Natural killer cell (primary cell): ENCODE data around the gene HK1. TPM values are rescaled to one million over a fixed set of nuclear protein-coding genes. Genes with fewer than 3 reads are reported as not detected.

Source experiments
- ATAC-seq, 3 donors: fragments of 150-1000 bp in 2 of 3; fragments of 200-7000 bp in 1 of 3; cut with Tn5 transposase; 1 replicate in 1 of 3; 2 replicates in 2 of 3; pipeline ENCODE4 v1.10.0; 2021; ENCODE audit warnings: mild to moderate bottlenecking in 2 of 3, moderate library complexity in 2 of 3
- DNase-seq, 2 donors: peaks; one replicate each; pipeline versions ENCODE4 v3.0.0 to v3.0.0-alpha.2; 2013 to 2021; ENCODE audit warnings: mixed read lengths in 1 of 2
- H3K27ac ChIP-seq: one replicate; pipeline ENCODE4 v1.5.1; 2013; ENCODE audit warnings: mild to moderate bottlenecking, low read length
- H3K27me3 ChIP-seq: one replicate; pipeline ENCODE4 v1.6.1; 2013; ENCODE audit warnings: low read length; ENCODE audit not compliant: control insufficient read depth, insufficient read depth
- H3K36me3 ChIP-seq: one replicate; pipeline ENCODE4 v1.6.1; 2013; ENCODE audit warnings: low read length; ENCODE audit not compliant: control insufficient read depth, insufficient read depth
- H3K4me1 ChIP-seq: one replicate; pipeline ENCODE4 v1.6.1; 2013; ENCODE audit warnings: low read length; ENCODE audit not compliant: control insufficient read depth, insufficient read depth
- H3K4me3 ChIP-seq: one replicate; pipeline ENCODE4 v1.5.1; 2013; ENCODE audit warnings: low read length
- H3K9me3 ChIP-seq: one replicate; pipeline ENCODE4 v1.6.1; 2013; ENCODE audit warnings: low read length; ENCODE audit not compliant: control insufficient read depth, insufficient read depth
- H3K27ac Mint-ChIP-seq, 2 donors: one replicate each; pipeline ENCODE4 v1.8.0; 2022; ENCODE audit warnings: mild to moderate bottlenecking in 2 of 2, mixed read lengths in 2 of 2, moderate library complexity in 1 of 2
- H3K27me3 Mint-ChIP-seq, 2 donors: one replicate each; pipeline ENCODE4 v1.8.0; 2022; ENCODE audit warnings: low read depth in 2 of 2, mixed read lengths in 2 of 2
- H3K36me3 Mint-ChIP-seq: one replicate; pipeline ENCODE4 v1.8.0; 2022; ENCODE audit warnings: mixed read lengths
- H3K4me1 Mint-ChIP-seq, 2 donors: one replicate each; pipeline ENCODE4 v1.8.0; 2022; ENCODE audit warnings: mixed read lengths in 2 of 2
- H3K4me3 Mint-ChIP-seq: one replicate; pipeline ENCODE4 v1.8.0; 2022; ENCODE audit warnings: mild to moderate bottlenecking, moderate library complexity, mixed read lengths
- H3K9me3 Mint-ChIP-seq, 2 donors: one replicate each; pipeline ENCODE4 v1.8.0; 2022; ENCODE audit warnings: mixed read lengths in 2 of 2
- WGBS: methylation state at CpG from one replicate; pipeline ENCODE4 v1.1.7; 2013; ENCODE audit warnings: missing lambda C conversion rate; ENCODE audit not compliant: insufficient coverage; 5-methylcytosine and 5-hydroxymethylcytosine counted together
- intact Hi-C: fragments of 100-400 bp; cut with micrococcal nuclease; formaldehyde crosslinking; loops from one replicate; pipeline ENCODE4 v1.14.2; 2022
- total RNA-seq, 4 donors: library from RNA; stranded (reverse); fragments of 120-200 nt in 1 of 4; gene quantifications; one replicate each; pipeline versions ENCODE4 v1.2.3 to v1.2.4, GENCODE V29; 2013 to 2022
- TF ChIP-seq, protein P1 (sequence below): fragments of 200-600 bp; IDR thresholded peaks from one replicate; pipeline ENCODE4 v1.8.0; 2022; ENCODE audit warnings: antibody characterized with exemption

HK1 gene
- total RNA-seq, 3 donors from 2014 or later (not counting 1 experiment from before 2014, with no cell fraction given), result 58.4 to 72.6 (median 69.5) TPM

DNA sequence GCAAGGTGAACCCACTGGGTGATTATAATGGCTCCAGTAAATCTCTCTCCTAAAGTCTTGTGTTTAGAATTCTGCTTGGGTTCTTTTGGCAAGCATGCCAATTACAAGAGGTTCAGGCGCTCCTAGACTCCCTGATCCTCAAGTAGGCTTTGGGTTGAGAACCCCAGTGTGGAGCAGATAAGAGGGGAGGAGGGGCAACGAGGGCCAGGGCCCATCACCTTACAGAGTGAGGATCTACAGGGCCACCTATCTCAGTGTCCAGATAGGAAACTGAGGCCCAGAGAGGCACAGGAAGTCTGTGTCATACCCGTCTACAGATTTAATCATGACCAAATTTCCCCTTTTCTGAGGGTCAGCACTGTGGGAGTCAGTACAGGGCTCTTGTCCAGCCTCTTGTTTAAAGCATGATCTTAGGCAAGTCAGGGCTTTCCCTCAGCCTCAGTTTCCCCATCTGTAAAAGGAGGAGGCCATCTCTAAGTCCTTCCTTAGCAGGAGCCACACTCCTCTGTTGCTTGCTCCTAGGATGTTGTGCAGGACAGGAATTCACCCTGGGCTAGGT is 134.0 kb downstream of the HK1 start:
- no peaks in the 10 kb centered on the region for H3K9me3 ChIP-seq
- no peak for DNase-seq
- no peaks in the 10 kb centered on the region for H3K27me3 ChIP-seq
- no peak for ATAC-seq
- no peak overlapping the region for H3K4me3 ChIP-seq
- H3K9me3 Mint-ChIP-seq, result no peaks in the 10 kb centered on the region
- no peak overlapping the region for H3K27ac Mint-ChIP-seq
- peaks cover 7 to 23% of the 10 kb centered on the region in 2 donors for H3K4me1 Mint-ChIP-seq
- 61% methylated on average over 3 of the region's 3 CpGs for WGBS
- H3K36me3 Mint-ChIP-seq, result no peaks in the 10 kb centered on the region
- no peaks in the 10 kb centered on the region for H3K36me3 ChIP-seq
- H3K27ac ChIP-seq, result no peak overlapping the region
- TF ChIP-seq, protein P1, sequence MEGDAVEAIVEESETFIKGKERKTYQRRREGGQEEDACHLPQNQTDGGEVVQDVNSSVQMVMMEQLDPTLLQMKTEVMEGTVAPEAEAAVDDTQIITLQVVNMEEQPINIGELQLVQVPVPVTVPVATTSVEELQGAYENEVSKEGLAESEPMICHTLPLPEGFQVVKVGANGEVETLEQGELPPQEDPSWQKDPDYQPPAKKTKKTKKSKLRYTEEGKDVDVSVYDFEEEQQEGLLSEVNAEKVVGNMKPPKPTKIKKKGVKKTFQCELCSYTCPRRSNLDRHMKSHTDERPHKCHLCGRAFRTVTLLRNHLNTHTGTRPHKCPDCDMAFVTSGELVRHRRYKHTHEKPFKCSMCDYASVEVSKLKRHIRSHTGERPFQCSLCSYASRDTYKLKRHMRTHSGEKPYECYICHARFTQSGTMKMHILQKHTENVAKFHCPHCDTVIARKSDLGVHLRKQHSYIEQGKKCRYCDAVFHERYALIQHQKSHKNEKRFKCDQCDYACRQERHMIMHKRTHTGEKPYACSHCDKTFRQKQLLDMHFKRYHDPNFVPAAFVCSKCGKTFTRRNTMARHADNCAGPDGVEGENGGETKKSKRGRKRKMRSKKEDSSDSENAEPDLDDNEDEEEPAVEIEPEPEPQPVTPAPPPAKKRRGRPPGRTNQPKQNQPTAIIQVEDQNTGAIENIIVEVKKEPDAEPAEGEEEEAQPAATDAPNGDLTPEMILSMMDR, result no peak
- intact Hi-C loops, result no loop called here
- peaks cover 0 to 12% of the 10 kb centered on the region in 2 donors for H3K27me3 Mint-ChIP-seq
- H3K4me3 Mint-ChIP-seq, result no peak overlapping the region
- H3K4me1 ChIP-seq, result peaks cover 21% of the 10 kb centered on the region

DNA sequence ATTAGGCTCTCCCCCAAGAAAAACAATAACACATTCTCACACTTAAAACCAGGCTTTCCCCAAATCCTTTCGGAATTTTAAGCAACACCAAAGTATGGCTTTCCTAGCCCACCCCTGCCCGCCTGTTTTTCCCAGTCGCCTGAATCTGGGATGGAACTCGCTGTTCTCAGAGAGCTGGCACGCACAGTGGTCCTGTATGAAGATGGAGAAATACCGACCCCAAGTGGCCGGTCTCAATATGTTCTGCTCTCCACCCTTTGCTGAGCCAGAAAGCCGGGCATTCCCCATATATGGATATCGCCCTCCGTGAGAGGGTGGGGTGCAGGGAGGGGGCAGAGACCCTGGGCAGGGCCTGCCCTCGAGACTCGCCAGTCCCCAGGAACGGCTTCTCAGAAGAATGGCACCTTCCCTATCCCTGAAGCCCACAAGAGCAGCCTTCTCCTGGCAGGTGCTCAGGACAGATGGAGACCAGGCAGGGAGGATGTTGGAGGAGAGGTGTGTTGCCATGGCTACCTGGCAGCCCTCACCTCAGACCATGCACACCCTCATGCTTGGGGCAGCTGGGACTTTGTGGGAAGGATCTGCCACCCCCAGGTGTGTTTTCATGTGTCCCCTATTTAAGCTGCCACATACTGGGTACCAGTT is 135.0 kb downstream of the HK1 start:
- Mint-ChIP-seq H3K27me3 (peaks cover 0 to 12% of the 10 kb centered on the region in 2 donors), H3K4me1 (peaks cover 6 to 14% of the 10 kb centered on the region in 2 donors), H3K27ac (peak overlapping the region in 1 of 2 donors; percentile 40), H3K9me3 (no peaks in the 10 kb centered on the region), H3K36me3 (no peaks in the 10 kb centered on the region), H3K4me3 (no peak overlapping the region)
- intact Hi-C loops, result no loop called here
- DNase-seq, result peak; percentile 21 to 67
- no peaks in the 10 kb centered on the region for H3K9me3 ChIP-seq
- peaks cover 12% of the 10 kb centered on the region for H3K4me1 ChIP-seq
- WGBS, result 8% methylated on average over 11 of the region's 13 CpGs
- no peak for ATAC-seq
- TF ChIP-seq, protein P1, result peak; percentile 37
- H3K27me3 ChIP-seq, result no peaks in the 10 kb centered on the region
- no peaks in the 10 kb centered on the region for H3K36me3 ChIP-seq
- no peak overlapping the region for H3K4me3 ChIP-seq
- no peak overlapping the region for H3K27ac ChIP-seq

DNA sequence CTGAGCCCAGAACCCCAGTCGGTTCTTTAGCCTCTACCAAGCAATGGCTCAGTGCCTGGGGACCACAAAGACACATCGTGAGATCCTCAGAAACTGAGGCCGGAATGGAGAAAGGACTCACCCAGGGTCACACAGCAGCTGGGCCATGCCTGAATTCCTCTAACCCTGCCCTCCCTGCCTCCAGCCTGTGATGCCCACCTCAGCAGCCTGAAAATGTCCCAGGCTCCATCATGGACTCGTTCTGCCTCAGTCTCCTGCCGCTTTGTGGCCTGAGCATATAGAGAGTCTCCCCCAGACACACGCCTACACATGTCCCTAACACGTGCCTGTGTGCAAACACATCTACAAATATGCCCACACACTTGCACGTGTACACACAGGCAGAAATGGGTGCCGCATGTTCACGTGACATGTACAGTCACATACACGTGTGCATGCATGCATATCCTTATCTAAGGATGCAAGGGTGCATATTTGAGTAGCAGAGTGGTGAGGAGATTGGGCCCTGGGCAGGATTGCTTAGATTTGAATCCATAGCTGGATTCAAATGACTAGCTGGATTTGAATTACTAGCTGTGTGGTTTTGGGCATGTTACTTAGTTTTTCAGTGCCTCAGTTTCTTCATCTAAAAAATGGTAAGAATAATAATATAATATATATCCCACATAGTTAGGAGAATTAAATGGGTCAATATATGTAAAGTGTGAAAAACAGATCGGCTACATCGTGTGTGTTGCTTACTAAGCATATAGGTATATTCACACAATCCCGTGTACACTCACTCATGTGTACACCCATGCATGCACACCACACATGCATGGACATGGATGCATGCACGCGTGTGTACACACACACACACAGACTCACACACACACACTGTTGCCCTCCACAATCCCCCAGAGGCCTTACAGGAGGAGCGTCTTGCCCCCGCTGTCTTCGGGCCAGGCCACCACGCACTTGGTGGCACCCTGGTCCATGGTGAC is 136.0 kb downstream of the HK1 start:
- Histone ChIP-seq H3K4me3 (no peak overlapping the region), H3K4me1 (peaks cover 6% of the 10 kb centered on the region), H3K27ac (no peak overlapping the region), H3K27me3 (no peaks in the 10 kb centered on the region), H3K9me3 (no peaks in the 10 kb centered on the region), H3K36me3 (no peaks in the 10 kb centered on the region)
- intact Hi-C loops, result no loop called here
- ATAC-seq (no peak), DNase-seq (no peak)
- Mint-ChIP-seq H3K27me3 (peaks cover 0 to 12% of the 10 kb centered on the region in 2 donors), H3K4me3 (no peak overlapping the region), H3K36me3 (no peaks in the 10 kb centered on the region), H3K27ac (no peak overlapping the region), H3K4me1 (peaks cover 0 to 4% of the 10 kb centered on the region in 2 donors), H3K9me3 (no peaks in the 10 kb centered on the region)
- 91% methylated on average over 20 of the region's 20 CpGs for WGBS
- TF ChIP-seq, protein P1, result no peak
